Measurements from ENCODE around the gene LCAT. TPM values are rescaled to one million over a fixed set of nuclear protein-coding genes. Genes with fewer than 3 reads are reported as not detected.

LCAT gene
- total RNA-seq, 2 donors from 2014 or later: 6.9 to 17.4 TPM

DNA sequence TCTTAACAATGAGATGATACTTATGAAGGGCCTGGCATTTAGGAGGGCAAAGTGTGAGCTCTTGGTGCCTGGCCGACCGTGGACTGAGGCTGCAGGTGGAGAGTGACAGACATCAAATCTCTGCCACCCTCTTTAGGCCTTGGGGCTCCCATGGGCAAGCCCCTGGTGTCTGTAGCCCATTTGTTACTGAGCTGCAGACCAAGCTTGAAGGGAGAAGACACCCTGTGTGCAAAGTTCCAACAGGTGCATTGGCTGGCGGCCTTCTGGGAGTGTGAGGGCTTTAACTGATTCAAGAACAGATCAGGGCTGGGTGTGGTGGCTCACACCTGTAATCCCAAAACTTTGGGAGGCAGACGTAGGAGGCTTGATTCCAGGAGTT, 11.5 kb downstream of the LCAT start:
- DNase-seq (ENCODE audit: low spot score): no peak
- intact Hi-C loops (cut with DNase I): loop anchor here (10.0 kb wide), 1 partner anchor 398 kb away; no protein-coding TSS in a partner anchor
- Histone ChIP-seq H3K36me3 (no peaks in the 10 kb centered on the region), H3K4me1 (replicated peaks) (peaks cover 13% of the 10 kb centered on the region), H3K27ac (no peak overlapping the region), H3K4me3 (no peak overlapping the region), H3K27me3 (replicated peaks; ENCODE audit: insufficient read depth) (no peaks in the 10 kb centered on the region), H3K9me3 (no peaks in the 10 kb centered on the region)
- TF ChIP-seq, protein P1, sequence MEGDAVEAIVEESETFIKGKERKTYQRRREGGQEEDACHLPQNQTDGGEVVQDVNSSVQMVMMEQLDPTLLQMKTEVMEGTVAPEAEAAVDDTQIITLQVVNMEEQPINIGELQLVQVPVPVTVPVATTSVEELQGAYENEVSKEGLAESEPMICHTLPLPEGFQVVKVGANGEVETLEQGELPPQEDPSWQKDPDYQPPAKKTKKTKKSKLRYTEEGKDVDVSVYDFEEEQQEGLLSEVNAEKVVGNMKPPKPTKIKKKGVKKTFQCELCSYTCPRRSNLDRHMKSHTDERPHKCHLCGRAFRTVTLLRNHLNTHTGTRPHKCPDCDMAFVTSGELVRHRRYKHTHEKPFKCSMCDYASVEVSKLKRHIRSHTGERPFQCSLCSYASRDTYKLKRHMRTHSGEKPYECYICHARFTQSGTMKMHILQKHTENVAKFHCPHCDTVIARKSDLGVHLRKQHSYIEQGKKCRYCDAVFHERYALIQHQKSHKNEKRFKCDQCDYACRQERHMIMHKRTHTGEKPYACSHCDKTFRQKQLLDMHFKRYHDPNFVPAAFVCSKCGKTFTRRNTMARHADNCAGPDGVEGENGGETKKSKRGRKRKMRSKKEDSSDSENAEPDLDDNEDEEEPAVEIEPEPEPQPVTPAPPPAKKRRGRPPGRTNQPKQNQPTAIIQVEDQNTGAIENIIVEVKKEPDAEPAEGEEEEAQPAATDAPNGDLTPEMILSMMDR (IDR thresholded peaks at IDR 0.05): no peak
- TF ChIP-seq POLR2AphosphoS5 (IDR thresholded peaks at IDR 0.05): no peak
- no peak for TF ChIP-seq POLR2A (IDR thresholded peaks at IDR 0.05)
- 92% methylated on average over 4 of the region's 4 CpGs for WGBS

DNA sequence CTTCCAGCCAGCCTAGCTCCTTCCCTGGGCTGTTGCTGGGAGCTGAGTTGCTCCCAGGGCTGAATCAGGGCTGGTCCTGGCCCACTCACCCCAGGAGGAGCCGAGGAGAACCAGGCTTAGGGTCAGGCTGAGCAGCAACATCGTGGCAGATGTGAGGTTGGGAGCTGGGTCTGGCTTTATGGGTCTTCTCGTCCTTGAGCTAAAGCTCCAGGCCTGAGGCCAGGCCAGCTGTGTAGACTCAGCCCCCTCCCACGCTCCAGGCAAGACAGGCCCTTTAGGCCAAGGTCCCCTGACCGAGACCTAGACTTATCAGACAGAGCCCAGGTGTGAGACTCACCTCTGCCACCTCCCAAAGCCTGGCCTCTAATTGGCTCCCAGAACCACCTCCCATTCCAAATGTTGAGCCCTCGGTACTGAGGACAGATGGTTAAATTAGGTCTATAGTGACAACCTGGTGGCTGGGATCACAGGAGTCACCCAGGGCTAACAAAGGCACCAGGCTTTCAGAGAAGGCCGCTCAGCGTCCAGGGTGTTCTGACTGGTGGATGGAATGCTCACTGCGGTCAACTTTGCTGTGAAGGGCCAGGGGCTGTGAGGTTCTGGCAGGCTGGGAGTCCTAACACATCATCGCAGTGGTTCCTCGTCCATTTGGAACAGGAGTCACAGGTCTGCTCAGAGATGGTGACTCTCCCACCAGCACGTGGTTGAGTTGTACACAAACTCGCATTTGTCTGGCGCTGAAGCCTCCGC, 12.0 kb downstream of the LCAT start, which contains the start of gene CTRL:
Gene CTRL (minus strand): TSS at position 151 of the 750 bp plus-strand sequence. CDS start 10 bp downstream, at position 141.
- H3K36me3 ChIP-seq: no peaks in the 10 kb centered on the region

DNA sequence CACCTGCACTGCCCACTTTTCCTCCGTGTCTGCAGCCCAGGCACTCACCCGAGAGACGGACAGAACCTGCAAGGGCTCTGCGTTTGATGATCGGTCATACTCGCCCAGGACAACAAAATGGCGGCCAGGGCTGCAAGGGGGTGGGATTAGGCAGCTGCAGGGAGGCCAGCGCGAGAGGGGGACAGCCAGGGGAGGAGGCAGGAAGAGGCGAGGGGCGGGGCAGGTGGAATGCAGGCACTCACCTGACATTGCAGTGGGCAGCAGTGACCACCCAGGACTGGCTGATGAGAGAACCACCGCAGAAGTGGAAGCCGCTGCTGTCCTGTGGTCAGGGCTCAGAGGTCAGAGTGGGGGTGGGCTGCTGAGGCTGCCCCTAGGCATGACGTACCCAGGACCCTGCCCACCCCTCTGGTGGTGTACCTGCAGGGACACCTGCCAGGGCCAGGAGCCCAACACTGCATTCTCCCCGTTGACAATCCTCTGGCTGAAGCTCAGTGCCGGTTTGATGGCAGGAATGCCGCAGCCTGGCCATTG, 13.2 kb downstream of the LCAT start:
- TF ChIP-seq POLR2A (IDR thresholded peaks at IDR 0.05) (no peak), POLR2AphosphoS5 (IDR thresholded peaks at IDR 0.05) (no peak)
- TF ChIP-seq, protein P1 (IDR thresholded peaks at IDR 0.05): no peak
- H3K4me1 ChIP-seq (replicated peaks): peaks cover 17% of the 10 kb centered on the region
- H3K4me3 ChIP-seq: no peak overlapping the region
- H3K27ac ChIP-seq: no peak overlapping the region
- intact Hi-C loops (cut with DNase I): loop anchor here (10.0 kb wide), 1 partner anchor 396 kb away; no protein-coding TSS in a partner anchor
- no peak for DNase-seq (ENCODE audit: low spot score)
- H3K36me3 ChIP-seq: no peaks in the 10 kb centered on the region
- H3K9me3 ChIP-seq: no peaks in the 10 kb centered on the region
- no peaks in the 10 kb centered on the region for H3K27me3 ChIP-seq (replicated peaks; ENCODE audit: insufficient read depth)
- 88% methylated on average over 17 of the region's 17 CpGs for WGBS

More for the DNA sequence above, 12.0 kb downstream of the LCAT start, which contains the start of gene CTRL:
- Histone ChIP-seq H3K27ac (no peak within 1 kb of the TSS), H3K4me3 (no peak within 1 kb of the TSS), H3K4me1 (replicated peaks) (peaks cover 8% of the 10 kb centered on the region), H3K27me3 (replicated peaks; ENCODE audit: insufficient read depth) (no peaks in the 10 kb centered on the region), H3K9me3 (no peaks in the 10 kb centered on the region)
- WGBS: 87% methylated on average over 15 of the region's 15 CpGs
- DNase-seq (ENCODE audit: low spot score): no peak
- intact Hi-C loops (cut with DNase I): loop anchor here (10.0 kb wide), 1 partner anchor 397 kb away; no protein-coding TSS in a partner anchor
- TF ChIP-seq, protein P1 (IDR thresholded peaks at IDR 0.05): no peak
- no peak for TF ChIP-seq POLR2A (IDR thresholded peaks at IDR 0.05)
- TF ChIP-seq POLR2AphosphoS5 (IDR thresholded peaks at IDR 0.05): no peak

DNA sequence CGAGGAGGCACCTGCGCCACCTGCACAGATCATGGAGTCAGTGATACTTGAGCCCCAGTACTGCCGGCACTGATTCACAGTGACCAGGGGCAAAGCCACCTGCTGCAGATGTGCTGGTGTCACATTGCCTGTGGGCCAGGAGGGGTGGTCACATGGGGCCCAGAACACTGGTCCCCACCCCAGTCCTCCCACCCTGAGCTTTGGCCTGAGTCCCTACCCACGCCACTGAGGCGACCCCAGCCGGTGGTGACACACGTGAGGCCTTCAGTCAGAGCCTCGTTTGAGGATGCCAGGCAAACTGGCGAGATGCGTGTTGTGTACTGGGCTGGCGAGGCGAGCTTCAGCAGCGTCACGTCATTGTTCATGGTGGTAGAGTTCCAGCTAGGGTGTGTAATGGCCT, 13.7 kb downstream of the LCAT start:
- TF ChIP-seq, protein P1 (IDR thresholded peaks at IDR 0.05): no peak
- TF ChIP-seq POLR2A (IDR thresholded peaks at IDR 0.05) (no peak), POLR2AphosphoS5 (IDR thresholded peaks at IDR 0.05) (no peak)
- Histone ChIP-seq H3K27me3 (replicated peaks; ENCODE audit: insufficient read depth) (no peaks in the 10 kb centered on the region), H3K4me1 (replicated peaks) (peaks cover 16% of the 10 kb centered on the region), H3K27ac (no peak overlapping the region), H3K36me3 (no peaks in the 10 kb centered on the region), H3K4me3 (no peak overlapping the region), H3K9me3 (no peaks in the 10 kb centered on the region)
- WGBS: 87% methylated on average over 14 of the region's 14 CpGs
- DNase-seq (ENCODE audit: low spot score): no peak
- intact Hi-C loops (cut with DNase I): loop anchor here (10.0 kb wide), 1 partner anchor 395 kb away; no protein-coding TSS in a partner anchor

Data from prostate gland (tissue), 2 donors.